GM23338 (cell line): ENCODE measurements around the gene GALNT3. TPM values are rescaled to one million over a fixed set of nuclear protein-coding genes. Genes with fewer than 3 reads are reported as not detected.

Experiments
- CTCF ChIP-seq, 2 experiments: fragments of 200-600 bp in 1 of 2; sonication (generic) in 1 of 2; conservative IDR thresholded peaks; 2 replicates each; pipeline versions ENCODE4 v1.5.1 to v1.6.1; 2016 to 2017; ENCODE audit warnings: antibody characterized with exemption in 2 of 2, low read depth in 2 of 2, mild to moderate bottlenecking in 2 of 2, moderate library complexity in 1 of 2
- ZNF462 ChIP-seq: fragments of 250-450 bp; sonication (Bioruptor Pico); IDR thresholded peaks from 2 replicates; pipeline ENCODE4 v1.5.0; 2020; ENCODE audit warnings: mild to moderate bottlenecking, moderate library complexity
- polyA plus RNA-seq: library from polyadenylated mRNA; unstranded; fragments of >200 nt; fragmentation: Nextera tagmentation; extraction: Ambion mirVana; gene quantifications from 2 replicates; pipeline ENCODE4 v1.2.1, GENCODE V29; 2016
- total RNA-seq: library from RNA; depleted of rRNA; stranded (reverse); fragments of >200 nt; shearing (Covaris generic); gene quantifications from 2 replicates; pipeline ENCODE4 v1.2.3, GENCODE V29; 2014
- TF ChIP-seq, protein P1 (sequence below): IDR thresholded peaks from one replicate; pipeline ENCODE4 v1.6.1; 2018; ENCODE audit warnings: antibody characterized with exemption; ENCODE audit not compliant: unreplicated experiment

Gene GALNT3
- total and polyA plus RNA-seq, 2 experiments from 2014 or later = 16.8 to 17.1 TPM

DNA sequence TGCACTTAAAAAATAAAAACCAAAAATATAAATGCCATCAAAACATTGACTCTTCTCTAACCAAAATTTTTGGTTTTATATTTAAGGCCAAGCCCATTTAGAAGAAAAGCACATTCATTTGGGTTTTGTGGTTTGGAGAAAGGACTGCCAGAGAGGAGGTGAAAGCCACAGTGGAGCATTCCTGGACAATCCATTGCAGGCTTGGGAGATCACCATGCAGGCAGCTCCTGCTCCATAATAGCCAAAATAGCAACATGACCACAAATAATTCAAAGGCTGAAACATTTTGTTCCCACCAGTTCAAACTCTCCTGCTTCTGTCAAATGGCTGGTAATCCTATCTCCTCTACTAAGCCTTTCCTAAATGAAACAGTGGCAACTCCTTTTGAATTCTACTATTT, 73.5 kb downstream of the GALNT3 start (continued):
- TF ChIP-seq, protein P1, sequence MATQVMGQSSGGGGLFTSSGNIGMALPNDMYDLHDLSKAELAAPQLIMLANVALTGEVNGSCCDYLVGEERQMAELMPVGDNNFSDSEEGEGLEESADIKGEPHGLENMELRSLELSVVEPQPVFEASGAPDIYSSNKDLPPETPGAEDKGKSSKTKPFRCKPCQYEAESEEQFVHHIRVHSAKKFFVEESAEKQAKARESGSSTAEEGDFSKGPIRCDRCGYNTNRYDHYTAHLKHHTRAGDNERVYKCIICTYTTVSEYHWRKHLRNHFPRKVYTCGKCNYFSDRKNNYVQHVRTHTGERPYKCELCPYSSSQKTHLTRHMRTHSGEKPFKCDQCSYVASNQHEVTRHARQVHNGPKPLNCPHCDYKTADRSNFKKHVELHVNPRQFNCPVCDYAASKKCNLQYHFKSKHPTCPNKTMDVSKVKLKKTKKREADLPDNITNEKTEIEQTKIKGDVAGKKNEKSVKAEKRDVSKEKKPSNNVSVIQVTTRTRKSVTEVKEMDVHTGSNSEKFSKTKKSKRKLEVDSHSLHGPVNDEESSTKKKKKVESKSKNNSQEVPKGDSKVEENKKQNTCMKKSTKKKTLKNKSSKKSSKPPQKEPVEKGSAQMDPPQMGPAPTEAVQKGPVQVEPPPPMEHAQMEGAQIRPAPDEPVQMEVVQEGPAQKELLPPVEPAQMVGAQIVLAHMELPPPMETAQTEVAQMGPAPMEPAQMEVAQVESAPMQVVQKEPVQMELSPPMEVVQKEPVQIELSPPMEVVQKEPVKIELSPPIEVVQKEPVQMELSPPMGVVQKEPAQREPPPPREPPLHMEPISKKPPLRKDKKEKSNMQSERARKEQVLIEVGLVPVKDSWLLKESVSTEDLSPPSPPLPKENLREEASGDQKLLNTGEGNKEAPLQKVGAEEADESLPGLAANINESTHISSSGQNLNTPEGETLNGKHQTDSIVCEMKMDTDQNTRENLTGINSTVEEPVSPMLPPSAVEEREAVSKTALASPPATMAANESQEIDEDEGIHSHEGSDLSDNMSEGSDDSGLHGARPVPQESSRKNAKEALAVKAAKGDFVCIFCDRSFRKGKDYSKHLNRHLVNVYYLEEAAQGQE = no peak
- TF ChIP-seq CTCF (conservative IDR thresholded peaks at IDR 0.05; ENCODE audit: low read depth in 2 of 2) (no peak), ZNF462 (no peak)
